HepG2 (cell line): Measurements from ENCODE around the gene RMRP. TPM values are rescaled to one million over a fixed set of nuclear protein-coding genes. Genes with fewer than 3 reads are reported as not detected.

Experiments
- ARNT ChIP-seq: fragments of 450-650 bp; IDR thresholded peaks from 2 replicates; pipeline ENCODE4 v1.6.1; 2017
- CBX1 ChIP-seq: IDR thresholded peaks from one replicate; pipeline ENCODE4 v1.6.1; 2016; ENCODE audit warnings: antibody characterized with exemption, low read depth
- CHCHD3 ChIP-seq: sonication (generic); formaldehyde crosslinking; IDR thresholded peaks from 2 replicates; pipeline ENCODE4 v1.8.0; 2022; ENCODE audit warnings: mild to moderate bottlenecking, missing genetic modification reagents, moderate library complexity
- DR1 ChIP-seq: sonication (generic); formaldehyde crosslinking; IDR thresholded peaks from 2 replicates; pipeline ENCODE4 v1.8.0; 2021; ENCODE audit warnings: mild to moderate bottlenecking, missing genetic modification reagents, inconsistent platforms
- FOSL2 ChIP-seq: sonication (generic); formaldehyde crosslinking; IDR thresholded peaks from 2 replicates; pipeline ENCODE4 v1.4.0; 2020; ENCODE audit warnings: missing genetic modification reagents
- GZF1 ChIP-seq: sonication (generic); formaldehyde crosslinking; IDR thresholded peaks from 2 replicates; pipeline ENCODE4 v1.5.1; 2020; ENCODE audit warnings: mild to moderate bottlenecking, missing genetic modification reagents
- HNF4G ChIP-seq, 2 experiments: sonication (generic) in 1 of 2; formaldehyde crosslinking in 1 of 2; IDR thresholded peaks; 2 replicates each; pipeline versions ENCODE4 v1.4.0 to v1.6.1; 2011 to 2020; ENCODE audit warnings: borderline replicate concordance in 2 of 2, low read depth in 2 of 2, mild to moderate bottlenecking in 2 of 2, low read length in 1 of 2, missing genetic modification reagents in 1 of 2, moderate library complexity in 1 of 2
- KAT8 ChIP-seq: IDR thresholded peaks from 2 replicates; pipeline ENCODE4 v1.6.1; 2016; ENCODE audit warnings: missing genetic modification reagents, missing compliant biosample characterization
- KDM5B ChIP-seq: sonication (generic); formaldehyde crosslinking; IDR thresholded peaks from 2 replicates; pipeline ENCODE4 v1.4.0; 2020; ENCODE audit warnings: missing genetic modification reagents, mild to moderate bottlenecking, borderline replicate concordance
- MLXIP ChIP-seq: sonication (generic); formaldehyde crosslinking; IDR thresholded peaks from 2 replicates; pipeline ENCODE4 v1.9.0; 2021; ENCODE audit warnings: missing genetic modification reagents, borderline replicate concordance
- MXI1 ChIP-seq: IDR thresholded peaks from 3 replicates; pipeline ENCODE4 v1.6.1; 2012; ENCODE audit warnings: low read depth, low read length, inconsistent platforms, borderline replicate concordance
- NFKBIZ ChIP-seq: IDR thresholded peaks from 2 replicates; pipeline ENCODE4 v1.6.1; 2018; ENCODE audit warnings: missing genetic modification reagents, missing compliant biosample characterization
- NR2C2 ChIP-seq: sonication (generic); formaldehyde crosslinking; IDR thresholded peaks from 2 replicates; pipeline ENCODE4 v1.4.0; 2020; ENCODE audit warnings: missing genetic modification reagents, mild to moderate bottlenecking, moderate library complexity, borderline replicate concordance
- NR2F6 ChIP-seq, 2 experiments: IDR thresholded peaks; 2 replicates each; pipeline ENCODE4 v1.6.1; 2016; ENCODE audit warnings: antibody characterized with exemption in 1 of 2, mild to moderate bottlenecking in 1 of 2
- POLR2AphosphoS5 ChIP-seq: IDR thresholded peaks from 2 replicates; pipeline ENCODE4 v1.6.1; 2012; ENCODE audit warnings: low read depth, low read length
- TERF1 ChIP-seq: sonication (generic); formaldehyde crosslinking; IDR thresholded peaks from 2 replicates; pipeline ENCODE4 v1.8.0; 2022; ENCODE audit warnings: mild to moderate bottlenecking, missing genetic modification reagents, moderate library complexity
- ZNF292 ChIP-seq: sonication (generic); formaldehyde crosslinking; IDR thresholded peaks from 2 replicates; pipeline ENCODE4 v1.8.1; 2022; ENCODE audit warnings: mild to moderate bottlenecking, low read depth, missing genetic modification reagents, borderline replicate concordance
- ZNF331 ChIP-seq: sonication (generic); formaldehyde crosslinking; IDR thresholded peaks from 2 replicates; pipeline ENCODE4 v1.4.0; 2020; ENCODE audit warnings: missing genetic modification reagents
- ZNF605 ChIP-seq: sonication (generic); formaldehyde crosslinking; IDR thresholded peaks from 2 replicates; pipeline ENCODE4 v1.8.0; 2022; ENCODE audit warnings: mild to moderate bottlenecking, missing genetic modification reagents
- ZNF639 ChIP-seq: conservative IDR thresholded peaks from 2 replicates; pipeline ENCODE4 v1.6.1; 2018; ENCODE audit warnings: missing genetic modification reagents
- ZNF761 ChIP-seq: sonication (generic); formaldehyde crosslinking; conservative IDR thresholded peaks from 2 replicates; pipeline ENCODE4 v1.4.0; 2020; ENCODE audit warnings: mild to moderate bottlenecking, missing genetic modification reagents
- ZNF784 ChIP-seq: sonication (generic); formaldehyde crosslinking; IDR thresholded peaks from 2 replicates; pipeline ENCODE4 v1.5.1; 2020; ENCODE audit warnings: missing genetic modification reagents, mild to moderate bottlenecking, borderline replicate concordance
- polyA plus RNA-seq, 8 experiments: library from polyadenylated mRNA; depleted of rRNA in 3 of 8; stranded (reverse) in 7 of 8; unstranded in 1 of 8; fragments of >200 nt; fragmentation: Illumina TruSeq in 4 of 8; extraction: Trizol in 4 of 8; gene quantifications; 2 replicates each; pipeline versions ENCODE4 v1.2.1 to v1.2.3, GENCODE V29; 2011 to 2016; ENCODE audit warnings: low read depth in 4 of 8, missing spikeins in 1 of 8, mixed read lengths in 1 of 8; ENCODE audit not compliant: insufficient read depth in 1 of 8
- total RNA-seq, 5 experiments: library from RNA; depleted of rRNA; stranded (reverse); fragments of >200 nt; fragmentation: Illumina TruSeq; extraction: Trizol; gene quantifications; 2 replicates each; pipeline ENCODE4 v1.2.3, GENCODE V29; 2016; ENCODE audit warnings: low read depth in 1 of 5

RMRP gene
- total and polyA plus RNA-seq, 2 of the 13 experiments (the other 11 are each of a cell fraction or from before 2014, with no cell fraction given) = 51.4 to 4,025 TPM

GRCh38 chr9:35673132-35674024 is 15.6 kb upstream of the RMRP start, which contains the start of gene CA9 (continued):
- TF ChIP-seq ZNF605 (CRISPR knock-in tag) (peak; percentile 50; the same call in 1 of the 2 replicates), NFKBIZ (no peak), HNF4G (IDR thresholded peaks at IDR 0.05; ENCODE audit: borderline replicate concordance, low read depth, low read length) (0 out of 2 replicates have a peak, but pooled peaks have one; percentile 41), HNF4G (CRISPR knock-in tag; IDR thresholded peaks at IDR 0.05; ENCODE audit: borderline replicate concordance, low read depth) (no peak), CHCHD3 (CRISPR knock-in tag) (no peak), KDM5B (peak; percentile 68; the same call in 1 of the 2 replicates), NR2C2 (CRISPR knock-in tag) (no peak), DR1 (CRISPR knock-in tag) (no peak), CBX1 (no peak), KAT8 (no peak), ZNF761 (CRISPR knock-in tag) (0 out of 2 replicates have a peak, but pooled peaks have one; percentile 62), MLXIP (CRISPR knock-in tag) (no peak), ARNT (no peak), ZNF639 (CRISPR knock-in tag) (no peak), POLR2AphosphoS5 (peak; percentile 24; the same call in 1 of the 2 replicates), ZNF292 (CRISPR knock-in tag) (peak; percentile 57), MXI1 (0 out of 3 replicates have a peak, but pooled peaks have one; percentile 24), ZNF331 (CRISPR knock-in tag) (no peak), FOSL2 (peak; percentile 65; the same call in 1 of the 2 replicates), TERF1 (CRISPR knock-in tag) (no peak), NR2F6 (IDR thresholded peaks at IDR 0.05) (no peak), NR2F6 (CRISPR knock-in tag; IDR thresholded peaks at IDR 0.05) (no peak), ZNF784 (CRISPR knock-in tag) (0 out of 2 replicates have a peak, but pooled peaks have one; percentile 60), GZF1 (CRISPR knock-in tag) (peak; percentile 61; the same call in 1 of the 2 replicates)
